CD4-positive, alpha-beta T cell treated with Interferon alpha-2 for 1 hour (primary cell): Measurements from ENCODE around the gene AMT.
"Not testable (repeated sequence)": the region's sequence is repeated elsewhere in the genome, so short reads cannot be mapped to it uniquely, and the experiment has no call there.

Source experiments
- DNase-seq, 2 donors: peaks; one replicate each; pipeline ENCODE4 v3.0.0-alpha.2; 2020 to 2022

AMT gene

DNA sequence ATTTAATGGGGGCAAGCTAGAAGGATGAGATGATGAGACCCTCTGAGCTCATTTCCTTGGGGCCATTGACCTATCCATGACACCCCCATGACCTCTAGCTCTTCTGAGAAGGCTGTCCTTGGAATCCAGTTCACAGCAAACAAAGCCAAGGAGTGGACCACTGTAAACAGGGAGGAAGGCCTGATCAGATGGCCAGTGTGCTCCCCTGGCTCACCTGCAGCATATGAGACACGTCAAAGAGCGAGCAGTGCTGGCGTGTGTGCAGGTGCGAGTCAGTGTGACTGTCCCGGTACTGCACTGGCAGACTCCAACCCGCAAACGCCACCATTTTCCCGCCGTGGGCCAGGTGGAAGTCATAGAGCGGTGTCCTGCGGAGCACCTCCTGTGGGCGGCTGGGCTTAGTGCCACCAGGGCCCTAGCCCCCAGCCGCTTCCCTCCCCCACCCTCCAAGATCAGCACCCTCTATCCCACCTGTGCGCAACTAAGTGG is 339 bp downstream of the AMT start:
- no peak for DNase-seq

DNA sequence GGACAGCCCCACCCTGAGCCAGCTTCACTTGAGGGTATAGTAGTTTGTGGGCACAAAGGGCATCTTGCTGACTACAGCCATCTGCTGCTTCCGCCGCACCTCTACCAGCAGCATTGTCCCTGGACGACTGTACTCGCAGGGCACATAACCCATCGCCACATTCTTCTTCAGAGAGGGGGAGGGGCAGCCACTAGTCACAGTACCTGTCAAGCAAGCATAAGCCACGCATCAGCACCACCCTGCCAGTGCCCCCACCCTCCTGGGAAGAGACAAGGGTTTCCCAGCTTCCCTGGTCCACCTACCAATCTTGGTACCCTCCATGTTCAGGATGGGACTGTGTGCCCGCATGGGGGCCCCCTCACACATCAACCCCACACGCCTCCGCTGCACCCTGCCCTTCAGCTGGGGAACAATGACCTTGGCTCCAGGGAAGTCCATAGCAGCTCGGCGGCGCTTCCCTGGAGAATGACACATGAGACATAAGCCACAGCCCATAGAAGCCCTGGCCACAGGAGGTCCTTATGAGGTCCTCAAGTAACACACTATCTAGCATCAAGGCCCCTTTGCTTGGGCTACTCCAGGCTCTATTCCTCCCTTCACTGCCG is 4.7 kb downstream of the AMT start:
- no peak for DNase-seq

GRCh38 chr3:49416867-49417266 is 5.4 kb downstream of the AMT start:
- no peak for DNase-seq

- peak; percentile 81 to 86 for DNase-seq
These were observed 6.2 kb downstream of the AMT start for GRCh38 chr3:49415931-49416601.

DNA sequence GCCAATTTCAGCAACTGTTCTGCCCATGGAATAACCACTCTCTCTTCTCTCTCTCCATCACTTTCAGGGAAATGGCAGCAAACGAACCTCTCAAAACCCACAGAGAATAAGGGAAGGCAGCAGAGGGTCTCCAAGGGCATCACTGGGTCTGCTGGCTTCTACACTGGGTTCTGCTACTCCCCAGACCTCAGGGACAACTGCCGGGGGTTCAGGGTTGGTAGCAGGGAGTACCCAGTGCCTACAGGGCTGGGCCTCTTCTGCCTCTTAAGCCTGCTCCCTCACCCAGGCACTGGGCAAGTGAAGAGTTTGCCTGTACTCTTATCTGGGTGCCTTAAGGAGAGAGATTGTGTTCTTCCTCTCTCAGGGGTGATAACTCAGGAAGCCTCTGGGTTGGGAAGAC is 7.5 kb downstream of the AMT start:
- DNase-seq = no peak

- DNase-seq = no peak
These were observed 8.9 kb downstream of the AMT start for GRCh38 chr3:49413338-49413734.

GRCh38 chr3:49412632-49413337 is 9.5 kb downstream of the AMT start:
- DNase-seq = no peak

- DNase-seq = peak; percentile 100
These were observed 10.2 kb downstream of the AMT start, which contains the start of the genes RHOA and TCTA for GRCh38 chr3:49411968-49412631. Gene RHOA, minus strand, starts transcription at chr3:49411976. Its CDS starts 36,387 bp downstream, at chr3:49375589. Gene TCTA, plus strand, starts transcription at chr3:49412423. Its CDS starts 4 bp downstream, at chr3:49412427.

- DNase-seq = peak; percentile 54 to 70
These were observed 10.7 kb downstream of the AMT start for GRCh38 chr3:49411535-49411967.

GRCh38 chr3:49410846-49411534 is 11.3 kb downstream of the AMT start:
- no peak for DNase-seq

GRCh38 chr3:49410066-49410845 is 12.0 kb downstream of the AMT start:
- peak in 1 of 2 donors; percentile 46 for DNase-seq

GRCh38 chr3:49406571-49407565 is 15.4 kb downstream of the AMT start:
- DNase-seq = no peak

- not testable (repeated sequence) for DNase-seq
These were observed 16.7 kb downstream of the AMT start for GRCh38 chr3:49405570-49405969.

DNA sequence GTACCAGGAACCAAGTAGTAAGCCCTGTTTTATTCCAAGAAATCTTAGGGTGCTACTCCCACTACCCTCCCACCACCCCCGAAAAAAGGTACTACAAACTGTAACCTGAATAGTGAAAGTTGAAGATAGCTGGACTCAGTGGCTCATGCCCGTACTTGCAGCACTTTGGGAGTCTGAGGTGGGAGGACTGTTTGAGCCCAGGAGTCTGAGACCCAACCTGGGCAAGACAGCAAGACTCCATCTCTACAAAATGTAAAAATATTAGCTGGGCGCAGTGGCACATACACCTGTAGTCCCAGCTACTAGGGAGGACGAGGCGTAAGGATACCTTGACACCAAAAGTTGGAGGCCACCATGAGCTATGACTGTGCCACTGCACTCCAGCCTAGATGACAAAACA is 18.4 kb downstream of the AMT start:
- DNase-seq = no peak

DNA sequence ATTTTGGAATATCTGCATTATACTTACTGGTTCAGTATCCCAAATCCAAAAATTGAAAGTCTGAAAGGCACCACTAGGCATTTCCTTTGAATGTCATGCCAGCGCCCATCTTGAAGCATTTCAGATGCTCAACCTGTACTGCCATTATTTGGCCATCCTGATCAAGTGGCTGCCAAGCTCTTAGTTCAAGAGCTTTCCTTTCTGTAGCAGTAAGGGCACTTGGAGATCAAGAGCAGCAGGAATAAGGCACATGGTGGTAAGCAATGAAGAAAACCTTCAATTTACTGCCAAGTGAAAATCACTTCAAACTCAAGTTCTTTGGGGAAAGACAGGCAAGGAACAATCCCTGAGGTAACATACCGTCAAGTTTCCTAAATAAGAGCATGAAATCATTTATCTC is 20.5 kb downstream of the AMT start:
- no peak for DNase-seq

- DNase-seq = no peak
These were observed 22.8 kb downstream of the AMT start for GRCh38 chr3:49399461-49399860.

DNA sequence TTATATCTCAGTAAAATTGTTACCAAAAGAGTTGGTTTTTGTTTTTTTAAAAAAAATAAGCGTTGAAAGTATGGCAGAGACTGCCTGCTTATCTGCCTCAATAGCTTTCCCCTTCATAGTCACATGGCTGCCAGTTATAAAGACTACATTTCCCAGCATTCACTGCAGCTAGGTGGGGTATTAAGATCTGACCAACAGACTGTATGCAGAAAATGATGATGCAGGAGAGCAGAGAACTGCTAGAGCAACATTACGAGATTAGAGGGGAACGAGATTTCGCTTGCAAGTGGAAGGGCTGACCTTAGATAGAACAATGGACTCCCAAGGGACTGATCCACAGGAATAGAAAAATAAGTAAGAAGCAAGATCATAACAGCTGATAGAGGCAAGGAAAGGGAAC is 24.8 kb downstream of the AMT start:
- peak in 1 of 2 donors; percentile 44 for DNase-seq

DNA sequence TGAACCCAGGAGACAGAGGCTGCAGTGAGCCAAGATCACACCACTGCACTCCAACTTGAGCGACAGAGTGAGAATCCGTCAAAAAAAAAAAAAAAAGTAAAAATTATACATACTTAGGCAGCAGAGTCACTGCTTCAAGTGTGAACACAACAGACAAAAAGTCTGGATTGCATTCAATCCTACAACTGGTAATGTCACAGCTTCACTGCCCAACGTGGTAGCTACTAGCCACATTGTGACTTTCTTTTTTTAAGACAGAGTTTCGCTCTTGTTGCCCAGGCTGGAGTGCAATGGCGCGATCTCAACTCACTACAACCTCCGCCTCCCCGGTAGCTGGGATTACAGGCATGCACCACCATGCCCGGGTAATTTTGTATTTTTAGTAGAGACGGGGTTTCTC is 31.0 kb downstream of the AMT start:
- not testable (repeated sequence) for DNase-seq

DNA sequence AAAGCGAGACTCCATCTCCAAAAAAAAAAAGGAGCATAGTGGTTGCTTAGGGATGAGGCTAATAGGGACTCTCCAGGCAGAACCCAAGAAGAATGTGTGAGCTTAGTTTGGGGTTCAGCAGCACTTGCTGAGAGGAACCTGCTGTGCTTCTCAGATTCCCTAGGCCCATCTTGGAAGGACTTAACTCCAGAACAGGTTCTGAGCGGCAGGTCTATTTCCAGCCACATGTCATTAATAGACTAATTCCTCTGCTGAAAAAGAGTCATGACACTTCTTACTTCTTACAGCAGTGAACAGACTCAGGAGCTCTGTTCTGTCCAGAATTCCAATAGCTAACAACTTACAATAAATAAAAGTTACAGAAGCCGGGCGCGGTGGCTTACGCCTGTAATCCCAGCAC is 33.0 kb downstream of the AMT start:
- DNase-seq = no peak

DNA sequence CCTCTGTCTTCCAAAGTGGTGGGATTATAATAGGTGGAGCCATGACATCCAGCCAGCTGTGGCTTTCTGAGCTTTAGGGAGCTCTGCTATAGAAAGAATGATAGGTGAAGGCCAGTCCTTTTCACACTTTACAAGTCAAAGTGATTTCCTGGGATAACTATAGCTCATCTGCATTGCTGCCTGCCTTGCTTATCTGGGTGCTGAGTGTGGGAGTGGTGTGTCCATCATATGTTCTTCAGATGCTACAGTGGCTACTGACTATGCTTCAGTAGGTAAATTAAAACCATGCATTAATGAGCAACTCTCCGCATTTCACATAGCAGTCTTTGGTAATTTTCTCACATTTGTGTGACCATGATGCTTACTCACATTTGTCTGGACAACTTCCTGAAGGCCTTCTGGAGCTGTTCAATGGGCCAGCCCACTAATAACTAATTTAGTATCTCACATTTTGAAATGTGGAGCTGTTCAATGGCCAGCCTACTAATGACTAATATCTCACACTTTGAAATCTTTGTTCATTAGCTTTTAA is 33.9 kb downstream of the AMT start:
- no peak for DNase-seq
